ENCODE data around the gene SP6.

DNA sequence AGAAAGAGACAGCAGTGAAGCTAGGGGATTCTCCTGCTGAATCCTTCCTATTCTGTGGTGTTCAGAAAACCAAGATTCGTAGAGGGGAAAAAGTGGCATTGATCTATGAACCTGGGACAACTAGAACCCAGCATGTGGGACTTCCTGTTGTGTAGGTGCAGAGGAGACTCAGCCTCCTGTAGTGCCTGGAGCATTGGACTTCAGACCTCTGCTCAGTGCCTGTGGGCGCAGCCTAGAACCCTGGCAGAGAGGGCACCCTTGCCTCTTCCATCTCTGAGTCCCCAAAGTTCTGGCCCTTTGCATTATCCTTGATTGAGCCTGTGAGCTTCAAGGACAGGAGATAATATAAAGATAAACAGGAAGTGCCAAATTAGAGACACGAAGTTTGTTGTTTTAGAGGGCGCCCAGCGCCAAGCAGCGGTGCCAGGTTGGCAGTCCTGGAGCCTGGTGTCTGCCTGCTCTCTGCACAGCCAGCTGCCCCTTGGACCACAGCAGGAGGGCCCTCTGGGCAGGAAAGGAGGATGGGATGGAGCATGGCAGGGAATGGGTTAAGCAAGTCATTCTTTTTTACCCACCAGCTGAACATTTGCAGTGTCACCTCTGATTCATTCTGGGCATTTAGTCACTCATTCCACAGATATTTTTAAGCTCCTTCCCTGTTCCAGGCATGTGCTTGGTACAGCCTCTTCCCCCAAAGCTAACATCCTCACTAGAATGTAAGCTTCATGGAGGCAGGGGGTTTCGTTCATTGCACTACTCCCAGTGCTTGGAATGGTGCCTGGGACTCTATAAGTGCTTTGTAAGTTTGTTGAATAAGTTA is 11.9 kb upstream of the SP6 start:
- TF ChIP-seq, protein P1, sequence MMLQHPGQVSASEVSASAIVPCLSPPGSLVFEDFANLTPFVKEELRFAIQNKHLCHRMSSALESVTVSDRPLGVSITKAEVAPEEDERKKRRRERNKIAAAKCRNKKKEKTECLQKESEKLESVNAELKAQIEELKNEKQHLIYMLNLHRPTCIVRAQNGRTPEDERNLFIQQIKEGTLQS (CRISPR knock-in tag; conservative IDR thresholded peaks at IDR 0.05): no peak
- TF ChIP-seq NFYB (CRISPR knock-in tag; conservative IDR thresholded peaks at IDR 0.05; ENCODE audit: low read depth): no peak

Measured in WTC11 (cell line).